HEK293T (cell line): ENCODE measurements around the gene ATXN7.

Experiments used
- BHLHE40 ChIP-seq: fragments of 450-650 bp; IDR thresholded peaks from 2 replicates; pipeline ENCODE4 v1.6.1; 2016; ENCODE audit warnings: mild to moderate bottlenecking, moderate library complexity, borderline replicate concordance
- FOXM1 ChIP-seq: fragments of 450-650 bp; IDR thresholded peaks from 2 replicates; pipeline ENCODE4 v1.6.1; 2017; ENCODE audit warnings: mild to moderate bottlenecking, borderline replicate concordance
- L3MBTL2 ChIP-seq: fragments of 450-650 bp; conservative IDR thresholded peaks from 2 replicates; pipeline ENCODE4 v1.6.1; 2016; ENCODE audit warnings: mild to moderate bottlenecking
- ZNF384 ChIP-seq: fragments of 450-650 bp; IDR thresholded peaks from 2 replicates; pipeline ENCODE4 v1.6.1; 2016

- TF ChIP-seq FOXM1 (no peak), BHLHE40 (no peak), ZNF384 (no peak), L3MBTL2 (no peak)
Observed at GRCh38 chr3:63973406-63973805, 109.7 kb downstream of the ATXN7 start.
